Measurements from ENCODE around the gene PFKL. TPM values are rescaled to one million over a fixed set of nuclear protein-coding genes. Genes with fewer than 3 reads are reported as not detected.
"Not testable (repeated sequence)": the region's sequence is repeated elsewhere in the genome, so short reads cannot be mapped to it uniquely, and the experiment has no call there.

The PFKL gene
- total RNA-seq, 1 donor = 114 TPM

- peak; percentile 22 for DNase-seq (ENCODE audit: low read depth)
- TF ChIP-seq CTCF (IDR thresholded peaks at IDR 0.05; ENCODE audit: insufficient read depth, low read length) = no peak
These were observed 558 bp downstream of the PFKL start for GRCh38 chr21:44300262-44300959.

GRCh38 chr21:44301141-44301540 is 1.3 kb downstream of the PFKL start:
- DNase-seq (ENCODE audit: low read depth) = no peak
- peak overlapping the region; percentile 82 for H3K4me3 ChIP-seq (ENCODE audit: low read depth, low read length)
- no peak for TF ChIP-seq CTCF (IDR thresholded peaks at IDR 0.05; ENCODE audit: insufficient read depth, low read length)

More at GRCh38 chr21:44300262-44300959, 558 bp downstream of the PFKL start:
- H3K4me3 ChIP-seq (ENCODE audit: low read depth, low read length) = peak overlapping the region; percentile 82

GRCh38 chr21:44301961-44302406 is 2.1 kb downstream of the PFKL start:
- no peak overlapping the region for H3K4me3 ChIP-seq (ENCODE audit: low read depth, low read length)
- no peak for DNase-seq (ENCODE audit: low read depth)
- no peak for TF ChIP-seq CTCF (IDR thresholded peaks at IDR 0.05; ENCODE audit: insufficient read depth, low read length)

- DNase-seq (ENCODE audit: low read depth); H3K4me3 ChIP-seq (ENCODE audit: low read depth, low read length): not testable (repeated sequence)
These were observed 2.9 kb downstream of the PFKL start for GRCh38 chr21:44302573-44303401.

GRCh38 chr21:44303490-44303981 is 3.7 kb downstream of the PFKL start:
- no peak for TF ChIP-seq CTCF (IDR thresholded peaks at IDR 0.05; ENCODE audit: insufficient read depth, low read length)
- H3K4me3 ChIP-seq (ENCODE audit: low read depth, low read length) = no peak overlapping the region
- DNase-seq (ENCODE audit: low read depth) = no peak

GRCh38 chr21:44304011-44304616 is 4.3 kb downstream of the PFKL start:
- no peak overlapping the region for H3K4me3 ChIP-seq (ENCODE audit: low read depth, low read length)
- TF ChIP-seq CTCF (IDR thresholded peaks at IDR 0.05; ENCODE audit: insufficient read depth, low read length) = no peak
- DNase-seq (ENCODE audit: low read depth) = no peak

- peak; percentile 68 for TF ChIP-seq CTCF (IDR thresholded peaks at IDR 0.05; ENCODE audit: insufficient read depth, low read length)
- no peak overlapping the region for H3K4me3 ChIP-seq (ENCODE audit: low read depth, low read length)
- DNase-seq (ENCODE audit: low read depth) = peak; percentile 46
These were observed 5.0 kb downstream of the PFKL start for GRCh38 chr21:44304877-44305293.

All from fibroblast of the aortic adventitia (primary cell).